ENCODE results near the gene RNF207. TPM values are rescaled to one million over a fixed set of nuclear protein-coding genes. Genes with fewer than 3 reads are reported as not detected.

The RNF207 gene
- total and polyA plus RNA-seq, 2 of the 8 experiments (the other 6 are each of a cell fraction or from before 2014, with no cell fraction given), result 3.9 to 5.4 TPM

DNA sequence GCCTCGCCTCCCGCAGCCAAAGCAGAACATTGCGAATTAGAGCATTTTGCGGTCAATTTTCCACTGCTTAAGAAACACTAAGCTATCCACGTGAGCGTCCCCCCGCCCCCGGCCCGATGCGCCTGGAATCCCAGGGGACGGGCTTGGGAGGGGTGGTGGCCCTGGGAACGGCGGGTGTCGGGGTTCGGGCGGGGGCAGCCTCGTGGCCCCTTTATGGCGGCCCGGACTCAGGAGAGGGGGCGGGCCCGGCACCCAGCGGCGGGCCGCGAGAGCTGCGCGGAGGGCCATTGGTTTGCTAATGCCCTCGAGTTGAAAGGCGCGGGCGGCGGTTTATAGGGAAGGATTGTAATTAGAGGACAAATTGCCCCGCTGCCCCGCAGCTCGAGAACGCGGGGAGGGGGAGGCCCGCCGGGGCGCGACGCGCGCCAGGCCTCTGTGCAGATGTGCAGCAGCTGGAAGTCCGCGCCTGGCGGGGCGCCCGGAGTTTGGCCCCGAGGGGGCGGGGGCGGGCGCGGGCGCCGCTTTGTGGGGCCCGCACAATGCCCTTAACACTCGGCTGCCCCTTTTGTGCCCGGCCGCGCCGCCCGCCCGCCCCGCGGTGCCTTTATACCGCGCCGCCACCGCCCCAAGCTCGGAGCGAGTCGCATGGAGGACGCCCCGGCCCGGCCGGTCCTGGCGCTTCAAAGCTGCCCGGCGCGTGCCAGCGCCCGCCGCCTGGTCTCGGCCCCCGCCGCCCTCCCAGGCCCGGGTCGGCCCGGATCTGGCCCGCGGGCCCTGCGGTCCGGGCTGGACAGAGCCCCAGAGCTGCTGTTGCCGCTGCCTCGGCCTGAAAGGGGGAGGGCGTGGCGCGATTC lies 36.2 kb downstream of the RNF207 start (continued):
- TF ChIP-seq JUN (IDR thresholded peaks at IDR 0.05; ENCODE audit: low read depth, low read length) (no peak), SAP30 (IDR thresholded peaks at IDR 0.05; ENCODE audit: insufficient read depth, insufficient replicate concordance, low read length) (no peak), CREB1 (IDR thresholded peaks at IDR 0.05) (peak; percentile 11; the same call in 1 of the 2 replicates)
